Neural cell (in vitro differentiated cells): ENCODE results near the gene MAP3K5. TPM values are rescaled to one million over a fixed set of nuclear protein-coding genes. Genes with fewer than 3 reads are reported as not detected.

Experiments
- H2AFZ ChIP-seq: fragments of 200-600, 300-800 bp; sonication (generic), shearing (Covaris generic); 2 replicates; pipeline ENCODE4 v1.6.0; 2014; ENCODE audit warnings: low read depth, mild to moderate bottlenecking, antibody characterized with exemption, low read length, moderate library complexity
- H3F3A ChIP-seq: fragments of 200-600 bp; shearing (Covaris generic); 2 replicates; pipeline ENCODE4 v1.6.1; 2016; ENCODE audit warnings: mild to moderate bottlenecking, moderate library complexity, mixed read lengths, antibody characterized with exemption, low read length; ENCODE audit not compliant: insufficient read depth, poor library complexity, severe bottlenecking
- H3K27ac ChIP-seq: fragments of 200-600, 300-800 bp; sonication (generic), shearing (Covaris generic); 2 replicates; pipeline ENCODE4 v1.5.1; 2014; ENCODE audit warnings: mild to moderate bottlenecking, low read length, moderate library complexity
- H3K27me3 ChIP-seq: fragments of 300-800, 200-600 bp; sonication (generic), shearing (Covaris generic); 2 replicates; pipeline ENCODE4 v1.6.0; 2014; ENCODE audit warnings: mild to moderate bottlenecking, low read depth, low read length, moderate library complexity; ENCODE audit not compliant: insufficient read depth
- H3K36me3 ChIP-seq: fragments of 300-800, 200-600 bp; sonication (generic), shearing (Covaris generic); 2 replicates; pipeline ENCODE4 v1.5.1; 2014; ENCODE audit warnings: mild to moderate bottlenecking, antibody characterized with exemption, low read length, moderate library complexity; ENCODE audit not compliant: insufficient read depth
- H3K4me2 ChIP-seq: fragments of 300-800, 200-600 bp; sonication (generic), shearing (Covaris generic); 2 replicates; pipeline ENCODE4 v1.6.0; 2014; ENCODE audit warnings: mild to moderate bottlenecking, low read length
- H3K4me3 ChIP-seq: fragments of 300-800, 200-600 bp; sonication (generic), shearing (Covaris generic); 2 replicates; pipeline ENCODE4 v1.5.1; 2014; ENCODE audit warnings: mild to moderate bottlenecking, low read length, moderate library complexity
- H3K79me2 ChIP-seq: fragments of 200-600 bp; shearing (Covaris generic); replicated peaks from 2 replicates; pipeline ENCODE4 v1.6.0; 2014; ENCODE audit warnings: mild to moderate bottlenecking, low read length, moderate library complexity; ENCODE audit not compliant: insufficient read depth
- H3K9ac ChIP-seq: fragments of 300-800, 200-600 bp; sonication (generic), shearing (Covaris generic); 2 replicates; pipeline ENCODE4 v1.6.1; 2016; ENCODE audit warnings: mild to moderate bottlenecking, low read length, mixed read lengths
- H3K9me2 ChIP-seq: fragments of 200-600 bp; shearing (Covaris generic); 2 replicates; pipeline ENCODE4 v1.6.1; 2016; ENCODE audit warnings: mild to moderate bottlenecking, low read length, mixed read lengths; ENCODE audit not compliant: insufficient read depth
- H3K9me3 ChIP-seq: fragments of 200-600, 300-800 bp; sonication (generic), shearing (Covaris generic); 2 replicates; pipeline ENCODE4 v1.6.1; 2016; ENCODE audit warnings: mild to moderate bottlenecking, mixed run types, low read length, moderate library complexity, mixed read lengths
- H4K20me1 ChIP-seq: fragments of 200-600 bp; shearing (Covaris generic); 2 replicates; pipeline ENCODE4 v1.6.1; 2016; ENCODE audit warnings: mild to moderate bottlenecking, mixed run types; ENCODE audit not compliant: insufficient read depth
- EP300 ChIP-seq: fragments of 450-650 bp; conservative IDR thresholded peaks from 2 replicates; pipeline ENCODE4 v1.6.1; 2014; ENCODE audit warnings: antibody characterized with exemption, mild to moderate bottlenecking, moderate library complexity; ENCODE audit not compliant: poor library complexity, severe bottlenecking
- EZH2 ChIP-seq: fragments of 200-600, 300-800 bp; shearing (Covaris generic), sonication (generic); IDR thresholded peaks from 2 replicates; pipeline ENCODE4 v1.6.1; 2014; ENCODE audit warnings: antibody characterized with exemption, low read length, borderline replicate concordance, mild to moderate bottlenecking; ENCODE audit not compliant: insufficient read depth, poor library complexity, severe bottlenecking
- MXI1 ChIP-seq: fragments of 450-650 bp; conservative IDR thresholded peaks from 2 replicates; pipeline ENCODE4 v1.6.1; 2014; ENCODE audit warnings: antibody characterized with exemption, mild to moderate bottlenecking; ENCODE audit not compliant: poor library complexity, severe bottlenecking
- POLR2AphosphoS5 ChIP-seq: IDR thresholded peaks from 2 replicates; pipeline ENCODE4 v1.6.1; 2012
- RAD21 ChIP-seq: fragments of 450-650 bp; conservative IDR thresholded peaks from 2 replicates; pipeline ENCODE4 v1.6.1; 2014; ENCODE audit warnings: antibody characterized with exemption, mild to moderate bottlenecking, moderate library complexity
- SMC3 ChIP-seq: fragments of 450-650 bp; conservative IDR thresholded peaks from 2 replicates; pipeline ENCODE4 v1.6.1; 2014; ENCODE audit warnings: antibody characterized with exemption, mild to moderate bottlenecking, moderate library complexity; ENCODE audit not compliant: poor library complexity
- TAF1 ChIP-seq: IDR thresholded peaks from 2 replicates; pipeline ENCODE4 v1.6.1; 2012; ENCODE audit warnings: low read depth
- polyA plus RNA-seq: library from polyadenylated mRNA; depleted of rRNA; stranded (reverse); fragments of >200 nt; gene quantifications from 2 replicates; pipeline ENCODE4 v1.2.3, GENCODE V29; 2014
- TF ChIP-seq, protein P1 (sequence below): fragments of 450-650 bp; IDR thresholded peaks from 2 replicates; pipeline ENCODE4 v1.5.1; 2014; ENCODE audit warnings: antibody characterized with exemption, mild to moderate bottlenecking, moderate library complexity; ENCODE audit not compliant: poor library complexity, severe bottlenecking
- TF ChIP-seq, protein P2 (sequence below): IDR thresholded peaks from 2 replicates; pipeline ENCODE4 v1.6.1; 2012; ENCODE audit warnings: borderline replicate concordance

MAP3K5 gene
- polyA plus RNA-seq, 1 donor from 2014 or later = 2.0 TPM

- H2AFZ ChIP-seq = no peak overlapping the region
- TF ChIP-seq RAD21 = no peak
- no peak for TF ChIP-seq SMC3
- H4K20me1 ChIP-seq = no peaks in the 10 kb centered on the region
- H3K9me3 ChIP-seq = no peaks in the 10 kb centered on the region
- no peaks in the 10 kb centered on the region for H3K36me3 ChIP-seq
- no peaks in the 10 kb centered on the region for H3K9me2 ChIP-seq
- no peak overlapping the region for H3K4me3 ChIP-seq
- H3K27ac ChIP-seq = no peak overlapping the region
- no peak overlapping the region for H3K9ac ChIP-seq
- no peaks in the 10 kb centered on the region for H3K27me3 ChIP-seq
- H3F3A ChIP-seq = no peaks in the 10 kb centered on the region
- no peak overlapping the region for H3K4me2 ChIP-seq
- H3K79me2 ChIP-seq = no peaks in the 10 kb centered on the region
Measured at GRCh38 chr6:136538836-136539235, 253.4 kb downstream of the MAP3K5 start.

GRCh38 chr6:136535880-136536650 lies 256.2 kb downstream of the MAP3K5 start:
- Histone ChIP-seq H3K4me3 (no peak overlapping the region), H2AFZ (no peak overlapping the region), H3K27me3 (no peaks in the 10 kb centered on the region), H3K79me2 (no peaks in the 10 kb centered on the region), H3K27ac (no peak overlapping the region), H3F3A (no peaks in the 10 kb centered on the region), H4K20me1 (no peaks in the 10 kb centered on the region), H3K9me3 (no peaks in the 10 kb centered on the region), H3K9me2 (no peaks in the 10 kb centered on the region), H3K9ac (no peak overlapping the region), H3K4me2 (no peak overlapping the region), H3K36me3 (no peaks in the 10 kb centered on the region)
- TF ChIP-seq, protein P1, sequence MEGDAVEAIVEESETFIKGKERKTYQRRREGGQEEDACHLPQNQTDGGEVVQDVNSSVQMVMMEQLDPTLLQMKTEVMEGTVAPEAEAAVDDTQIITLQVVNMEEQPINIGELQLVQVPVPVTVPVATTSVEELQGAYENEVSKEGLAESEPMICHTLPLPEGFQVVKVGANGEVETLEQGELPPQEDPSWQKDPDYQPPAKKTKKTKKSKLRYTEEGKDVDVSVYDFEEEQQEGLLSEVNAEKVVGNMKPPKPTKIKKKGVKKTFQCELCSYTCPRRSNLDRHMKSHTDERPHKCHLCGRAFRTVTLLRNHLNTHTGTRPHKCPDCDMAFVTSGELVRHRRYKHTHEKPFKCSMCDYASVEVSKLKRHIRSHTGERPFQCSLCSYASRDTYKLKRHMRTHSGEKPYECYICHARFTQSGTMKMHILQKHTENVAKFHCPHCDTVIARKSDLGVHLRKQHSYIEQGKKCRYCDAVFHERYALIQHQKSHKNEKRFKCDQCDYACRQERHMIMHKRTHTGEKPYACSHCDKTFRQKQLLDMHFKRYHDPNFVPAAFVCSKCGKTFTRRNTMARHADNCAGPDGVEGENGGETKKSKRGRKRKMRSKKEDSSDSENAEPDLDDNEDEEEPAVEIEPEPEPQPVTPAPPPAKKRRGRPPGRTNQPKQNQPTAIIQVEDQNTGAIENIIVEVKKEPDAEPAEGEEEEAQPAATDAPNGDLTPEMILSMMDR = no peak
- no peak for TF ChIP-seq EZH2
- no peak for TF ChIP-seq SMC3
- no peak for TF ChIP-seq MXI1
- no peak for TF ChIP-seq TAF1
- no peak for TF ChIP-seq RAD21
- TF ChIP-seq EP300 = no peak
- TF ChIP-seq POLR2AphosphoS5 = no peak
- TF ChIP-seq, protein P2, sequence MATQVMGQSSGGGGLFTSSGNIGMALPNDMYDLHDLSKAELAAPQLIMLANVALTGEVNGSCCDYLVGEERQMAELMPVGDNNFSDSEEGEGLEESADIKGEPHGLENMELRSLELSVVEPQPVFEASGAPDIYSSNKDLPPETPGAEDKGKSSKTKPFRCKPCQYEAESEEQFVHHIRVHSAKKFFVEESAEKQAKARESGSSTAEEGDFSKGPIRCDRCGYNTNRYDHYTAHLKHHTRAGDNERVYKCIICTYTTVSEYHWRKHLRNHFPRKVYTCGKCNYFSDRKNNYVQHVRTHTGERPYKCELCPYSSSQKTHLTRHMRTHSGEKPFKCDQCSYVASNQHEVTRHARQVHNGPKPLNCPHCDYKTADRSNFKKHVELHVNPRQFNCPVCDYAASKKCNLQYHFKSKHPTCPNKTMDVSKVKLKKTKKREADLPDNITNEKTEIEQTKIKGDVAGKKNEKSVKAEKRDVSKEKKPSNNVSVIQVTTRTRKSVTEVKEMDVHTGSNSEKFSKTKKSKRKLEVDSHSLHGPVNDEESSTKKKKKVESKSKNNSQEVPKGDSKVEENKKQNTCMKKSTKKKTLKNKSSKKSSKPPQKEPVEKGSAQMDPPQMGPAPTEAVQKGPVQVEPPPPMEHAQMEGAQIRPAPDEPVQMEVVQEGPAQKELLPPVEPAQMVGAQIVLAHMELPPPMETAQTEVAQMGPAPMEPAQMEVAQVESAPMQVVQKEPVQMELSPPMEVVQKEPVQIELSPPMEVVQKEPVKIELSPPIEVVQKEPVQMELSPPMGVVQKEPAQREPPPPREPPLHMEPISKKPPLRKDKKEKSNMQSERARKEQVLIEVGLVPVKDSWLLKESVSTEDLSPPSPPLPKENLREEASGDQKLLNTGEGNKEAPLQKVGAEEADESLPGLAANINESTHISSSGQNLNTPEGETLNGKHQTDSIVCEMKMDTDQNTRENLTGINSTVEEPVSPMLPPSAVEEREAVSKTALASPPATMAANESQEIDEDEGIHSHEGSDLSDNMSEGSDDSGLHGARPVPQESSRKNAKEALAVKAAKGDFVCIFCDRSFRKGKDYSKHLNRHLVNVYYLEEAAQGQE = no peak
